ENCODE measurements around the gene RNU5B-1.

The RNU5B-1 gene

GRCh38 chr15:65326117-65326526 is 21.6 kb downstream of the RNU5B-1 start:
- FAIRE-seq (no peak), DNase-seq (ENCODE audit: extremely low spot score, insufficient read length, low read depth) (no peak)

GRCh38 chr15:65326818-65327217 is 22.3 kb downstream of the RNU5B-1 start:
- DNase-seq (ENCODE audit: extremely low spot score, insufficient read length, low read depth) (no peak), FAIRE-seq (no peak)

- DNase-seq (ENCODE audit: extremely low spot score, insufficient read length, low read depth) (no peak), FAIRE-seq (no peak)
Observed at GRCh38 chr15:65327651-65328393, 23.3 kb downstream of the RNU5B-1 start.

GRCh38 chr15:65328506-65329287 is 24.2 kb downstream of the RNU5B-1 start:
- DNase-seq (ENCODE audit: extremely low spot score, insufficient read length, low read depth) (no peak), FAIRE-seq (no peak)

GRCh38 chr15:65329288-65329983 is 25.0 kb downstream of the RNU5B-1 start:
- FAIRE-seq: no peak
- DNase-seq (ENCODE audit: extremely low spot score, insufficient read length, low read depth): no peak

GRCh38 chr15:65329984-65330735 is 25.7 kb downstream of the RNU5B-1 start:
- FAIRE-seq (no peak), DNase-seq (ENCODE audit: extremely low spot score, insufficient read length, low read depth) (no peak)

GRCh38 chr15:65330934-65331645 is 26.6 kb downstream of the RNU5B-1 start:
- DNase-seq (ENCODE audit: extremely low spot score, insufficient read length, low read depth): no peak
- no peak for FAIRE-seq

- DNase-seq (ENCODE audit: extremely low spot score, insufficient read length, low read depth) (no peak), FAIRE-seq (no peak)
Observed at GRCh38 chr15:65331811-65332210, 27.3 kb downstream of the RNU5B-1 start.

- FAIRE-seq: no peak
- DNase-seq (ENCODE audit: extremely low spot score, insufficient read length, low read depth): no peak
Observed at GRCh38 chr15:65332391-65333147, 28.1 kb downstream of the RNU5B-1 start.

- FAIRE-seq: no peak
- no peak for DNase-seq (ENCODE audit: extremely low spot score, insufficient read length, low read depth)
Observed at GRCh38 chr15:65333148-65333820, 28.8 kb downstream of the RNU5B-1 start.

GRCh38 chr15:65333856-65334255 is 29.4 kb downstream of the RNU5B-1 start:
- no peak for FAIRE-seq
- no peak for DNase-seq (ENCODE audit: extremely low spot score, insufficient read length, low read depth)

- no peak for FAIRE-seq
Observed at GRCh38 chr15:65334586-65335231, 30.2 kb downstream of the RNU5B-1 start.

GRCh38 chr15:65335278-65336055 is 31.0 kb downstream of the RNU5B-1 start:
- FAIRE-seq: no peak

More at GRCh38 chr15:65334586-65335231, 30.2 kb downstream of the RNU5B-1 start:
- DNase-seq (ENCODE audit: extremely low spot score, insufficient read length, low read depth): no peak

GRCh38 chr15:65336493-65337435 is 32.3 kb downstream of the RNU5B-1 start:
- DNase-seq (ENCODE audit: extremely low spot score, insufficient read length, low read depth): no peak
- peak; percentile 15 for FAIRE-seq

More at GRCh38 chr15:65335278-65336055, 31.0 kb downstream of the RNU5B-1 start:
- no peak for DNase-seq (ENCODE audit: extremely low spot score, insufficient read length, low read depth)

GRCh38 chr15:65337436-65338070 is 33.1 kb downstream of the RNU5B-1 start:
- DNase-seq (ENCODE audit: extremely low spot score, insufficient read length, low read depth): no peak
- no peak for FAIRE-seq

Data from GM18507 (cell line).